Mammary epithelial cell (primary cell): ENCODE measurements around the gene POLDIP2.

ENCODE experiments used
- EZH2 ChIP-seq: IDR thresholded peaks from 2 replicates; pipeline ENCODE4 v1.6.1; 2012; ENCODE audit warnings: low read length, inconsistent platforms, borderline replicate concordance
- TF ChIP-seq, protein P1 (sequence below), 2 donors: IDR thresholded peaks in 1 of 2; conservative IDR thresholded peaks in 1 of 2; 2 replicates each; pipeline ENCODE4 v1.5.1; 2011 to 2012; ENCODE audit warnings: inconsistent platforms in 2 of 2, low read length in 2 of 2, mild to moderate bottlenecking in 2 of 2, control low read depth in 1 of 2, low read depth in 1 of 2; ENCODE audit not compliant: insufficient read depth in 1 of 2; ENCODE audit errors: extremely low read depth in 1 of 2

GRCh38 chr17:28325211-28325610 is 32.1 kb downstream of the POLDIP2 start:
- TF ChIP-seq, protein P1, sequence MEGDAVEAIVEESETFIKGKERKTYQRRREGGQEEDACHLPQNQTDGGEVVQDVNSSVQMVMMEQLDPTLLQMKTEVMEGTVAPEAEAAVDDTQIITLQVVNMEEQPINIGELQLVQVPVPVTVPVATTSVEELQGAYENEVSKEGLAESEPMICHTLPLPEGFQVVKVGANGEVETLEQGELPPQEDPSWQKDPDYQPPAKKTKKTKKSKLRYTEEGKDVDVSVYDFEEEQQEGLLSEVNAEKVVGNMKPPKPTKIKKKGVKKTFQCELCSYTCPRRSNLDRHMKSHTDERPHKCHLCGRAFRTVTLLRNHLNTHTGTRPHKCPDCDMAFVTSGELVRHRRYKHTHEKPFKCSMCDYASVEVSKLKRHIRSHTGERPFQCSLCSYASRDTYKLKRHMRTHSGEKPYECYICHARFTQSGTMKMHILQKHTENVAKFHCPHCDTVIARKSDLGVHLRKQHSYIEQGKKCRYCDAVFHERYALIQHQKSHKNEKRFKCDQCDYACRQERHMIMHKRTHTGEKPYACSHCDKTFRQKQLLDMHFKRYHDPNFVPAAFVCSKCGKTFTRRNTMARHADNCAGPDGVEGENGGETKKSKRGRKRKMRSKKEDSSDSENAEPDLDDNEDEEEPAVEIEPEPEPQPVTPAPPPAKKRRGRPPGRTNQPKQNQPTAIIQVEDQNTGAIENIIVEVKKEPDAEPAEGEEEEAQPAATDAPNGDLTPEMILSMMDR (conservative IDR thresholded peaks at IDR 0.05 in 1 of 2, IDR thresholded peaks at IDR 0.05 in 1 of 2; ENCODE audit: extremely low read depth in 1 of 2, insufficient read depth in 1 of 2, low read depth in 1 of 2, low read length in 2 of 2), result no peak
- no peak for TF ChIP-seq EZH2
